Putamen (tissue), 1 donor: ENCODE measurements around the gene ZFAND2A.
"Not testable (repeated sequence)": the region's sequence is repeated elsewhere in the genome, so short reads cannot be mapped to it uniquely, and the experiment has no call there.

Source experiments
- DNase-seq: peaks from one replicate; pipeline ENCODE4 v3.0.0-alpha.2; 2016; ENCODE audit warnings: low spot score

Gene ZFAND2A

GRCh38 chr7:1175597-1175966 lies 15.6 kb upstream of the ZFAND2A start:
- DNase-seq, result no peak

GRCh38 chr7:1174881-1175596 lies 15.0 kb upstream of the ZFAND2A start:
- no peak for DNase-seq

- no peak for DNase-seq
These were observed 14.0 kb upstream of the ZFAND2A start for GRCh38 chr7:1174002-1174401.

- no peak for DNase-seq
These were observed 12.9 kb upstream of the ZFAND2A start for GRCh38 chr7:1172666-1173523.

GRCh38 chr7:1171516-1171915 lies 11.5 kb upstream of the ZFAND2A start:
- not testable (repeated sequence) for DNase-seq

GRCh38 chr7:1170741-1171501 lies 10.9 kb upstream of the ZFAND2A start:
- no peak for DNase-seq

- DNase-seq, result peak; percentile 70
These were observed 9.7 kb upstream of the ZFAND2A start for GRCh38 chr7:1169409-1170368.

GRCh38 chr7:1168422-1168821 lies 8.4 kb upstream of the ZFAND2A start:
- no peak for DNase-seq

- no peak for DNase-seq
These were observed 4.4 kb upstream of the ZFAND2A start for GRCh38 chr7:1164436-1164835.

GRCh38 chr7:1163121-1163520 lies 3.1 kb upstream of the ZFAND2A start:
- no peak for DNase-seq

GRCh38 chr7:1160670-1161021 lies 650 bp upstream of the ZFAND2A start:
- DNase-seq, result no peak

- DNase-seq, result not testable (repeated sequence)
These were observed 765 bp downstream of the ZFAND2A start for GRCh38 chr7:1159231-1159630.

- DNase-seq, result no peak
These were observed 1.5 kb downstream of the ZFAND2A start for GRCh38 chr7:1158203-1159126.

GRCh38 chr7:1156782-1157535 lies 3.0 kb downstream of the ZFAND2A start:
- DNase-seq, result no peak

GRCh38 chr7:1155818-1156781 lies 3.9 kb downstream of the ZFAND2A start:
- not testable (repeated sequence) for DNase-seq

- no peak for DNase-seq
These were observed 5.7 kb downstream of the ZFAND2A start for GRCh38 chr7:1154172-1154739.

- DNase-seq, result no peak
These were observed 7.5 kb downstream of the ZFAND2A start for GRCh38 chr7:1152492-1152891.
